Upper lobe of left lung (tissue), 4 donors: Measurements from ENCODE around the gene VPS29.

Experiments
- CTCF ChIP-seq, 6 experiments: fragments of 450-650 bp in 4 of 6; fragments of 200-600 bp in 2 of 6; sonication (generic) in 2 of 6; IDR thresholded peaks; one replicate each; pipeline ENCODE4 v1.5.1; 2016 to 2019; ENCODE audit warnings: antibody characterized with exemption in 6 of 6
- POLR2A ChIP-seq, 4 donors: fragments of 450-650 bp; IDR thresholded peaks; one replicate each; pipeline ENCODE4 v1.5.1; 2016 to 2017; ENCODE audit warnings: antibody characterized with exemption in 4 of 4, mild to moderate bottlenecking in 2 of 4
- POLR2AphosphoS5 ChIP-seq, 2 donors: sonication (generic); formaldehyde crosslinking; IDR thresholded peaks; one replicate each; pipeline ENCODE4 v1.5.1; 2017; ENCODE audit warnings: antibody characterized with exemption in 2 of 2

- no peak for TF ChIP-seq CTCF (IDR thresholded peaks at IDR 0.05)
- no peak for TF ChIP-seq POLR2AphosphoS5 (IDR thresholded peaks at IDR 0.05)
- TF ChIP-seq POLR2A (IDR thresholded peaks at IDR 0.05) = no peak
Measured at GRCh38 chr12:110536834-110537604, 35.1 kb upstream of the VPS29 start.
